ENCODE results near the gene KATNA1. TPM values are rescaled to one million over a fixed set of nuclear protein-coding genes. Genes with fewer than 3 reads are reported as not detected.

KATNA1 gene
- total and polyA plus RNA-seq, 9 of the 15 experiments (the other 6 are each of a cell fraction or from before 2014, with no cell fraction given): 22.5 to 76.9 (median 45.0) TPM

DNA sequence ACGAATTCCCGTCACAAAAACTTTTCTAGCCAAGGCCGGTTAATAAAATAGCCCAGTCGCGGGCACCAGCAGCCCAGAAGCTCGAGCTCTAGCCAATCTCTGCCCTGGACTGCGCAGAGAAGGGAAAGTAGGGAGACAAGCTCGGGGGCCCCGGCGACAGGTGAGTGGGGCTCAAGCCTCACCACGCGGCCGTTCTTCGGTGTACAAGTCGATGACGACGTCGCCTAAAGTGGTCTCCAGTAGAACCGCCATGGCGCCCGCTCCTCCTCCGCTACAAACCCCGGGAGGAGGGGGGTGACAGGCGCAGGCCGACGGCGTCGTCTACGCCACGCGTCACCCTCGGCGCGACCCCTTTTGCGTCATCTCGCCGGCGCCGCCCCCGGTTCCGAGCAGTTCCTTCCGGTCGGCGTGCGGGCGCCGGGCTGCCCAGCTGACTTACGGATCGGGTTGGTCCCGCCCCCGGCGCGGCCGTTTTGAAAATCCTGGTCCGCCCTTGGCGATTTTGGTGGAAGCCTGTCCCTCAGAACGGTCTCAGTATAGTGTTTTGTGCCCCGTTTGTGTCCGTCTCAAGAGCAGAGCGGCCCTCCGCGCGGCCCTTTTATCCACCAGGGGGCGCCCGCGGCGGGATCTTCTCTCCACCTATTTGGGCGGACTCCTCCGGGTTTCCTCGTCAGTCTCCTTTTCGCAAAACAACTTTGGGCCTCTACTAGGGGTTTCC is 102.6 kb downstream of the KATNA1 start, which contains the start of gene PPIL4 (continued):
- TF ChIP-seq, protein P1, sequence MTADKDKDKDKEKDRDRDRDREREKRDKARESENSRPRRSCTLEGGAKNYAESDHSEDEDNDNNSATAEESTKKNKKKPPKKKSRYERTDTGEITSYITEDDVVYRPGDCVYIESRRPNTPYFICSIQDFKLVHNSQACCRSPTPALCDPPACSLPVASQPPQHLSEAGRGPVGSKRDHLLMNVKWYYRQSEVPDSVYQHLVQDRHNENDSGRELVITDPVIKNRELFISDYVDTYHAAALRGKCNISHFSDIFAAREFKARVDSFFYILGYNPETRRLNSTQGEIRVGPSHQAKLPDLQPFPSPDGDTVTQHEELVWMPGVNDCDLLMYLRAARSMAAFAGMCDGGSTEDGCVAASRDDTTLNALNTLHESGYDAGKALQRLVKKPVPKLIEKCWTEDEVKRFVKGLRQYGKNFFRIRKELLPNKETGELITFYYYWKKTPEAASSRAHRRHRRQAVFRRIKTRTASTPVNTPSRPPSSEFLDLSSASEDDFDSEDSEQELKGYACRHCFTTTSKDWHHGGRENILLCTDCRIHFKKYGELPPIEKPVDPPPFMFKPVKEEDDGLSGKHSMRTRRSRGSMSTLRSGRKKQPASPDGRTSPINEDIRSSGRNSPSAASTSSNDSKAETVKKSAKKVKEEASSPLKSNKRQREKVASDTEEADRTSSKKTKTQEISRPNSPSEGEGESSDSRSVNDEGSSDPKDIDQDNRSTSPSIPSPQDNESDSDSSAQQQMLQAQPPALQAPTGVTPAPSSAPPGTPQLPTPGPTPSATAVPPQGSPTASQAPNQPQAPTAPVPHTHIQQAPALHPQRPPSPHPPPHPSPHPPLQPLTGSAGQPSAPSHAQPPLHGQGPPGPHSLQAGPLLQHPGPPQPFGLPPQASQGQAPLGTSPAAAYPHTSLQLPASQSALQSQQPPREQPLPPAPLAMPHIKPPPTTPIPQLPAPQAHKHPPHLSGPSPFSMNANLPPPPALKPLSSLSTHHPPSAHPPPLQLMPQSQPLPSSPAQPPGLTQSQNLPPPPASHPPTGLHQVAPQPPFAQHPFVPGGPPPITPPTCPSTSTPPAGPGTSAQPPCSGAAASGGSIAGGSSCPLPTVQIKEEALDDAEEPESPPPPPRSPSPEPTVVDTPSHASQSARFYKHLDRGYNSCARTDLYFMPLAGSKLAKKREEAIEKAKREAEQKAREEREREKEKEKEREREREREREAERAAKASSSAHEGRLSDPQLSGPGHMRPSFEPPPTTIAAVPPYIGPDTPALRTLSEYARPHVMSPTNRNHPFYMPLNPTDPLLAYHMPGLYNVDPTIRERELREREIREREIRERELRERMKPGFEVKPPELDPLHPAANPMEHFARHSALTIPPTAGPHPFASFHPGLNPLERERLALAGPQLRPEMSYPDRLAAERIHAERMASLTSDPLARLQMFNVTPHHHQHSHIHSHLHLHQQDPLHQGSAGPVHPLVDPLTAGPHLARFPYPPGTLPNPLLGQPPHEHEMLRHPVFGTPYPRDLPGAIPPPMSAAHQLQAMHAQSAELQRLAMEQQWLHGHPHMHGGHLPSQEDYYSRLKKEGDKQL (CRISPR knock-in tag; IDR thresholded peaks at IDR 0.05; ENCODE audit: borderline replicate concordance): no peak
- TF ChIP-seq OTX1 (CRISPR knock-in tag; IDR thresholded peaks at IDR 0.05): 0 out of 2 replicates have a peak, but pooled peaks have one; percentile 2
- TF ChIP-seq, protein P2, sequence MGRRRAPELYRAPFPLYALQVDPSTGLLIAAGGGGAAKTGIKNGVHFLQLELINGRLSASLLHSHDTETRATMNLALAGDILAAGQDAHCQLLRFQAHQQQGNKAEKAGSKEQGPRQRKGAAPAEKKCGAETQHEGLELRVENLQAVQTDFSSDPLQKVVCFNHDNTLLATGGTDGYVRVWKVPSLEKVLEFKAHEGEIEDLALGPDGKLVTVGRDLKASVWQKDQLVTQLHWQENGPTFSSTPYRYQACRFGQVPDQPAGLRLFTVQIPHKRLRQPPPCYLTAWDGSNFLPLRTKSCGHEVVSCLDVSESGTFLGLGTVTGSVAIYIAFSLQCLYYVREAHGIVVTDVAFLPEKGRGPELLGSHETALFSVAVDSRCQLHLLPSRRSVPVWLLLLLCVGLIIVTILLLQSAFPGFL (CRISPR knock-in tag; IDR thresholded peaks at IDR 0.05): no peak
- TF ChIP-seq ZNF778 (CRISPR knock-in tag; IDR thresholded peaks at IDR 0.05): no peak
- TF ChIP-seq, protein P3, sequence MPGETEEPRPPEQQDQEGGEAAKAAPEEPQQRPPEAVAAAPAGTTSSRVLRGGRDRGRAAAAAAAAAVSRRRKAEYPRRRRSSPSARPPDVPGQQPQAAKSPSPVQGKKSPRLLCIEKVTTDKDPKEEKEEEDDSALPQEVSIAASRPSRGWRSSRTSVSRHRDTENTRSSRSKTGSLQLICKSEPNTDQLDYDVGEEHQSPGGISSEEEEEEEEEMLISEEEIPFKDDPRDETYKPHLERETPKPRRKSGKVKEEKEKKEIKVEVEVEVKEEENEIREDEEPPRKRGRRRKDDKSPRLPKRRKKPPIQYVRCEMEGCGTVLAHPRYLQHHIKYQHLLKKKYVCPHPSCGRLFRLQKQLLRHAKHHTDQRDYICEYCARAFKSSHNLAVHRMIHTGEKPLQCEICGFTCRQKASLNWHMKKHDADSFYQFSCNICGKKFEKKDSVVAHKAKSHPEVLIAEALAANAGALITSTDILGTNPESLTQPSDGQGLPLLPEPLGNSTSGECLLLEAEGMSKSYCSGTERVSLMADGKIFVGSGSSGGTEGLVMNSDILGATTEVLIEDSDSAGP (CRISPR knock-in tag; IDR thresholded peaks at IDR 0.05): no peak
- TF ChIP-seq ZBTB7A (IDR thresholded peaks at IDR 0.05; ENCODE audit: borderline replicate concordance, control insufficient read depth, low read depth, low read length): peak; percentile 61; the same call in 1 of the 2 replicates
- TF ChIP-seq, protein P4, sequence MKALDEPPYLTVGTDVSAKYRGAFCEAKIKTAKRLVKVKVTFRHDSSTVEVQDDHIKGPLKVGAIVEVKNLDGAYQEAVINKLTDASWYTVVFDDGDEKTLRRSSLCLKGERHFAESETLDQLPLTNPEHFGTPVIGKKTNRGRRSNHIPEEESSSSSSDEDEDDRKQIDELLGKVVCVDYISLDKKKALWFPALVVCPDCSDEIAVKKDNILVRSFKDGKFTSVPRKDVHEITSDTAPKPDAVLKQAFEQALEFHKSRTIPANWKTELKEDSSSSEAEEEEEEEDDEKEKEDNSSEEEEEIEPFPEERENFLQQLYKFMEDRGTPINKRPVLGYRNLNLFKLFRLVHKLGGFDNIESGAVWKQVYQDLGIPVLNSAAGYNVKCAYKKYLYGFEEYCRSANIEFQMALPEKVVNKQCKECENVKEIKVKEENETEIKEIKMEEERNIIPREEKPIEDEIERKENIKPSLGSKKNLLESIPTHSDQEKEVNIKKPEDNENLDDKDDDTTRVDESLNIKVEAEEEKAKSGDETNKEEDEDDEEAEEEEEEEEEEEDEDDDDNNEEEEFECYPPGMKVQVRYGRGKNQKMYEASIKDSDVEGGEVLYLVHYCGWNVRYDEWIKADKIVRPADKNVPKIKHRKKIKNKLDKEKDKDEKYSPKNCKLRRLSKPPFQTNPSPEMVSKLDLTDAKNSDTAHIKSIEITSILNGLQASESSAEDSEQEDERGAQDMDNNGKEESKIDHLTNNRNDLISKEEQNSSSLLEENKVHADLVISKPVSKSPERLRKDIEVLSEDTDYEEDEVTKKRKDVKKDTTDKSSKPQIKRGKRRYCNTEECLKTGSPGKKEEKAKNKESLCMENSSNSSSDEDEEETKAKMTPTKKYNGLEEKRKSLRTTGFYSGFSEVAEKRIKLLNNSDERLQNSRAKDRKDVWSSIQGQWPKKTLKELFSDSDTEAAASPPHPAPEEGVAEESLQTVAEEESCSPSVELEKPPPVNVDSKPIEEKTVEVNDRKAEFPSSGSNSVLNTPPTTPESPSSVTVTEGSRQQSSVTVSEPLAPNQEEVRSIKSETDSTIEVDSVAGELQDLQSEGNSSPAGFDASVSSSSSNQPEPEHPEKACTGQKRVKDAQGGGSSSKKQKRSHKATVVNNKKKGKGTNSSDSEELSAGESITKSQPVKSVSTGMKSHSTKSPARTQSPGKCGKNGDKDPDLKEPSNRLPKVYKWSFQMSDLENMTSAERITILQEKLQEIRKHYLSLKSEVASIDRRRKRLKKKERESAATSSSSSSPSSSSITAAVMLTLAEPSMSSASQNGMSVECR (CRISPR knock-in tag; IDR thresholded peaks at IDR 0.05): peak; percentile 96
- TF ChIP-seq, protein P5, sequence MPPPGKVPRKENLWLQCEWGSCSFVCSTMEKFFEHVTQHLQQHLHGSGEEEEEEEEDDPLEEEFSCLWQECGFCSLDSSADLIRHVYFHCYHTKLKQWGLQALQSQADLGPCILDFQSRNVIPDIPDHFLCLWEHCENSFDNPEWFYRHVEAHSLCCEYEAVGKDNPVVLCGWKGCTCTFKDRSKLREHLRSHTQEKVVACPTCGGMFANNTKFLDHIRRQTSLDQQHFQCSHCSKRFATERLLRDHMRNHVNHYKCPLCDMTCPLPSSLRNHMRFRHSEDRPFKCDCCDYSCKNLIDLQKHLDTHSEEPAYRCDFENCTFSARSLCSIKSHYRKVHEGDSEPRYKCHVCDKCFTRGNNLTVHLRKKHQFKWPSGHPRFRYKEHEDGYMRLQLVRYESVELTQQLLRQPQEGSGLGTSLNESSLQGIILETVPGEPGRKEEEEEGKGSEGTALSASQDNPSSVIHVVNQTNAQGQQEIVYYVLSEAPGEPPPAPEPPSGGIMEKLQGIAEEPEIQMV (tag; conservative IDR thresholded peaks at IDR 0.05; ENCODE audit: low read depth): no peak
- TF ChIP-seq, protein P6, sequence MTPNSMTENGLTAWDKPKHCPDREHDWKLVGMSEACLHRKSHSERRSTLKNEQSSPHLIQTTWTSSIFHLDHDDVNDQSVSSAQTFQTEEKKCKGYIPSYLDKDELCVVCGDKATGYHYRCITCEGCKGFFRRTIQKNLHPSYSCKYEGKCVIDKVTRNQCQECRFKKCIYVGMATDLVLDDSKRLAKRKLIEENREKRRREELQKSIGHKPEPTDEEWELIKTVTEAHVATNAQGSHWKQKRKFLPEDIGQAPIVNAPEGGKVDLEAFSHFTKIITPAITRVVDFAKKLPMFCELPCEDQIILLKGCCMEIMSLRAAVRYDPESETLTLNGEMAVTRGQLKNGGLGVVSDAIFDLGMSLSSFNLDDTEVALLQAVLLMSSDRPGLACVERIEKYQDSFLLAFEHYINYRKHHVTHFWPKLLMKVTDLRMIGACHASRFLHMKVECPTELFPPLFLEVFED (CRISPR knock-in tag; conservative IDR thresholded peaks at IDR 0.05): 0 out of 2 replicates have a peak, but pooled peaks have one; percentile 1
